GM19468 (cell line): Measurements from ENCODE around the gene WDFY4.

ENCODE experiments used
- ATAC-seq: cut with Tn5 transposase; IDR thresholded peaks from one replicate; pipeline ENCODE4 v1.9.1; 2021; ENCODE audit warnings: mild to moderate bottlenecking, moderate library complexity, moderate number of reproducible peaks; ENCODE audit not compliant: unreplicated experiment; ENCODE audit errors: extremely low read depth

WDFY4 gene

DNA sequence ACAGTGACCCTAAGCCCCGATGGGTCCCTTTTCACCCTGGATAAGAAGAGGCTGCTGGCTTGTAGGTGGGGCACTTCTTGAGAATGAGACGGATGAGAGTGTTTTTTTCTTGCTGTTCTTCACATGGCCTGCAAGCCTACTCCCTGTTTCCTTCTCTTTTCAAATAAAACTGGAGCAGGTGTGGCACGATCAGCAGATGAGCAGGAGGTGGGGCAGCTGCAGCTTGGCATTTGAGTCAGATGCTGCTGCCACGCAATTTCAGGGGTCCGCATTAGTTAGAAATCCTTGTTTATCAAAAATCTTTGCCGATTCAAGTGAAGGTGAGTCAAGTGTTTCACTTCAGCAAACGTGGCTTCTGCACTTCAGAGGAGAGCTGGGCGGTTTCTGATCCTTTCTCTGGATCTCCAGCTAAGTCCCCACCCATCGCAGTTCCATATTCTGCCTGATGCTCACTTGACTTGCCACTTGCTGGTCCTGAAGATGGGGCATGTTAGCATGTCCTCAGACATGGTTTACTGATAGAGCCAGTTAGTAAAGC is 20.8 kb downstream of the WDFY4 start:
- ATAC-seq = no peak

DNA sequence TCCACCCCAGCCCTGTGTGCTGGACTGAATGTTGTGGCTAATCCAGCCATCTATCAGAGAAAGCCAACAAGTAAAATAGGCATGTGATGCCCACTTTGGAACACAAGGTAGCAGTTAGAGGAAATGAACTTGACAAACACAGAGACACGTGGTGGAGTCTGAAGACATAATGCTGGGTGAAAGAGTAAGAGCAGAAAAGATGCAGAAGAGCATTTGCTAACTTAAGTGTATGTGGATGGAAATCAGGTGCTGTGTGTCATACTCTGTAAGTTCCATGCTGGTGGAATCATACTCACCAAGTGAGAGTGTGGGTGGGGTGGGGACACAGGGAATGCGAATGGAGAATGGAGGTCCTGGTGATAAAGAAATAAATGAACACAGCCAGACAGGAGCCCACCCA is 22.8 kb downstream of the WDFY4 start:
- ATAC-seq = no peak

DNA sequence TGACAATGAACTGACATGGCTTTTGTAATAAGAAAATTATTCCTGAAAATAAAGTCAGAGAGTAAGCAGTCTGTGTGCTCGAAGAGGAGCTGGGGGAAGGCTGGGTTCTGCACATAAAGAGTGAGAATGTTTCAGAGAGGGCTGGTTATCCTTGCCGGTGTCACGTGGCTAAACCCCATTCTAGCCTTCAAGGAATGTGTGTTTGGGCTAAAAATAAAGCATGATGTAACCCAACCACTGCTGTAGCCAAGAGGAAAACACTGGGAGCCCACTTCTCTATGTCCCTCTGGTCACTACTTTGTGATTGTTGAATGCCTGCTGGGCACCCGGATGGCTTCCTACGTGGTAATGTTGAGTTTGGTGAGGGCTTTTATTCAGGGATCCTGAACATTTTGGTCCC is 23.5 kb downstream of the WDFY4 start:
- ATAC-seq = no peak

DNA sequence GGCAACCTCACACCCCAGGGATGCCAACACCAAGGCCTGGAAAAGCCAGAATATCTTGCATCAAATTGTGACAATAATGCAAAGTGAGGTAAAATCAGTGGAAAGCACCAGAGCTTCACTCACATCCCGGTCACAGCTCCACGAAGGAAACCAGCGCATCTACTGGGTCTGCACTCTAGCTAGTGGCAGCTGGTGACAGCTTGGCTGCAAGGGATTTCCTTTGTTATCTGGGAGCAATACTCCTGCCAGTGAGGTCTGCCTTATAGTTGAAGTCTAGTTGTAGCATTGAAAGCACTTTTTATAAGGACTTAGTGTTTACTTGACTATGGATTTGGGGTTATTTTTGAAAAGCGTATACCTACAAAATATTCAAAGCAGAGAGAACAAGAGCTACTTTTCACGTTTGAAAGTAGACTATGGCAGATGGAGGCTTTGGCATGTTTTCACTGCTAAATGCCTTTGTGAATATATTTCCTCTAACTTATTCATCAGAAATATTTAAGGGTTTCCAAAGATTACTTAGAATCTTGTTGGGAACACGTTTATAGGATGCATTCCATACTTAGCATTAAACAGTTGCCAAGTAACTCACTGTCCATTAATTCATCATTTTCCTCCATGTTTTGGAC is 26.1 kb downstream of the WDFY4 start:
- ATAC-seq = no peak

DNA sequence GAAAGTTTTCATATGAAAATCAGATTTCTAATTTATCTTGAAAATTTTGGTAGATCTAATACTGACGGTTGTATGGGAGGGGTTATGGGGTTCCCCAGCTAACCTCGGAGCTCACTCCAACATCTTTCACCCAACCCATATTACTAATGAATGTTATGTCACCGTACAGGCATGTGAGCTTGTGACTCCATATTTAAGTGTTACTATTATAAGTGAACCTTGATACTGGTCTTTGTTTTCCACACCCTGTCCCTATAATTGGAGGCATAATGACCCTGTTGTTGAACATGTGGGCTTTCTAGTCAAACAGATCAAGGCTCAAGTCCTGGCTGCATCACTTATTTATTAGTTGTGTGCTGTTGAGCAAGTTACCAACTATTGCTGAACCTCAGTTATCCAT is 27.2 kb downstream of the WDFY4 start:
- no peak for ATAC-seq

DNA sequence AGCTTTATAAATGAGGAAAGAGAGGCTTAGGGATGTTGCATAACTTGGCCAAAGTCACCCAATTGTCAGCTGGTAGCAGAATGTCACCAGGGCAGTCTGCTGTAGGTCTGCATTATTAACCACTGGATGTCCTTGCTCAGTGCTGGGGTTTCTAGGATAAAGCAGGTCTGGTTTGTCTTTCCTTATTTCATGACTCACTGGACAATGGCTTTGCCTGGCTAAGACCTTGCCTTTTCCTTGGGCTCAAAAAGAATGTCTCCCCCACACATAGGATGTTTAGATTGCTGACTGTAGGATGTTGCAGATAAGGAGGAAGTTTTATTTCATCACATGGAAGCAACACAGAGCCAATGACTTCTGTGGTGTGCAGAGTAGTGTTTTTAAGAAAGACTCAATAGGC is 29.4 kb downstream of the WDFY4 start:
- no peak for ATAC-seq

DNA sequence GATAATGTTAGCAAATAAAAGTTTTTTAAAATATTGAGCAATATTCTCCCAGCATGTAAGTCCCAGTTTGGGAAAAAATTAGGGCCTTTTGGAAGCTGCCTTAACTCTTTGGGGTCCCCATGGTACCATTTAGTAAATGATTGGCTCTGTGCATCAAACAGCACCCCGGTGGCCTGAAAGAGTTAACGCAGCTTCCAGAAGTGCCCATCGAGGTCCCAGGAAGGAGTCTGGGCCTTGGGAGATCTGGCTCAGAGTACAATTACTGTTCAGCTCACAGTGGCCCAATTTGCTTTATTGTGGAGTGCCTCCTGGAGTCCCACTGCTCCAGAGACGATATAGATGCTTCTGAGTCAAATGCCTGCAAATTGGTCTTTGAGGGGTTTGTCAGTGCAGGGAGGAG is 31.7 kb downstream of the WDFY4 start:
- no peak for ATAC-seq

DNA sequence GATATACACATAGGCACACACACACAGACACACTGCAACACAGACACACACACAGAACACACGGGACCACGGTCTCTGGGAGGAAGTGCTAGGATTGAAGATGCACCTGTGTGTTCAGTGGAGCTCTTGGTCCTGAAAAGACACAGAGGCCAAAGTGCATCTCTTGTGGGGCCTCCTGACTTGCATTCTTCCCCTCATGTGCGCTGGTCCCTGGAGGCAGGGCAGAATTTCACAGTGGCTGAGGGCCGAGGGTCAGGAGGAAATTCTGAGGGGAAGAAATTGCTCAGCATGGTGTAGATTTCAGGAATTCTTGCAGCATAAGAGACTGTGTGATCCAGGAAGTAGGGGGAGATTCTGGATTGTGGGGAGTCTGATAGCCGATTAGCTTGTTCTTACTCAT is 35.9 kb downstream of the WDFY4 start:
- no peak for ATAC-seq

DNA sequence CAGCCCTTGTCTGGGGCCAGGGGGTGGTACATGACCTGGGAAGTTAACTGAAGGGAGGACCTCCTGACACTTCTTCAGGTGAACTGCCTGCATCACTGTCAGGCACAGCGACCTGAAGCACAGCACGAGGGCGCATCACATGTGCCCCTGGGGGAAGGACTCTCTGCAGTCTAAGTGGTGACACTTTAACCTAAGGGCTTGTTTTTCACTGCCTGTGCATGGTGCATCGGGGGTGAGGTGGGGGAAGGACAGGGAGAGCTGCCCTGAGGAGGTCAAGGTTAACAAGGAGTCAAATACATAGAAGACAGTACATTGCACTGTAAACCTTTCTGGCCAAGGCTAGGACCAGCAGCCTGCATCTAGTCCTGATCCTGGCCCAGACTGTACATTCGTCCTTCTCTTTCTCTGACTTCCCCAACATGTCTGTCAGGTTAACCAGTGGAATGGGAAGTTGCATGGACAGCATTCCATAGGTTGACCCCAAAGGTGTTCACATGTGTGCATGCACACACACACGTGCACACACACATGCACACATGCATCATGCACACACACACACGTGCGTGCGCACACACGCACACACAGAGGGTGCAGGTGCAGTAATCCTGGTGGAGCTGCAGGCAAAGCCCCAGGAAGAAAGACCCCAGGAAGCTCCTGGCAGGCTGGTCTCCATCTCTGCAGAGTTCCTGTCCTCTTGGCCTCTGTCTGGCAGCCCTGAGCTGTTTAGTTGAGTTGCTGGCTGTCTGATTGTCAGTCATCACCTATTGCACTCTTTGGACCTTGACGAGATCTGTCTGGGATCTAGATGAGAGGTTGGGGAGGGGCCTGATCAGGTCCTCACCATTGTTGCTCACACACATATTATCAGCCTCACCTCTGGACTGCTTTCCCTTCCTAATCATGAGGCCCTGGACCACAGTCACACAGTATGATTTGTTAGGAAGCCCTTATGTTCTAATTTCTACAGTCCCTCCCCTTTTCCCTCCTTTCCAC is 37.8 kb downstream of the WDFY4 start:
- ATAC-seq = no peak

DNA sequence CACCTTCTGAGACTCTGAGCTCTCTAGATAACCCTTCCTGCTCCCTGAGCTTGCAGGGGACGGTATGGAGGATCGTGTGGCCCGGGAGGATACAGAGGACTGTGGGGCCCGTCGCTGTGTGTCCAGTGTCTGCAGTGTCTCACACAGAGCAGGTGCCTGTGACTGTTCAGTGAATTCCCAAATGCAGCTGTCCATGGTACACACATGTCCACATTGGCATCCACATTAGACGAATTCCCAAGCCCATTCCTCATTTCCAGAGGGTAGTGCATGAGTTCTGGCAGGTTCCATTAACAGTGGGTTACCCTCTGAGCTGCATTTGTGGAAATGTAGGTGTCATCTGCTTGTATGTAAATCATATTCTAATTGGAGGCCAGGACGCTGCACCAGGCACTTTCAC is 39.5 kb downstream of the WDFY4 start:
- no peak for ATAC-seq

DNA sequence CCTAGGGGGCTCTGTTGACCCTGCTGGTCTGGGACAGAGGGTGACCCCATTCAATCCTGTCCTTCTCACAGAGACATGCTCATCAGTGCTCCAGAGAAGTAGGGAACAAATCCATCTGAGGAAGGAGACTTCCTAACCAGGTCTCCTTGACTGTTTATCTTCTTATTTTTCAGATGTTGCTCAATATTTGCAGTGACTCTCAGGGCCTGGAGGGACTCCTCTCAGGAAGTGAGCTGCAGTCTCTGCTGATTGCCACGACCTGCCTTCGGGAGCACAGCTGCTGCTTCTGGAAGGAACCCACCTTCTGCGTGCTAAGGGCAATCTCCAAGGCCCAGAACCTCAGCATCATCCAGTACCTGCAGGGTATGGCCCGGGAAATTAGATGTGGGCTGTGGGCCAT is 41.0 kb downstream of the WDFY4 start:
- ATAC-seq = no peak

DNA sequence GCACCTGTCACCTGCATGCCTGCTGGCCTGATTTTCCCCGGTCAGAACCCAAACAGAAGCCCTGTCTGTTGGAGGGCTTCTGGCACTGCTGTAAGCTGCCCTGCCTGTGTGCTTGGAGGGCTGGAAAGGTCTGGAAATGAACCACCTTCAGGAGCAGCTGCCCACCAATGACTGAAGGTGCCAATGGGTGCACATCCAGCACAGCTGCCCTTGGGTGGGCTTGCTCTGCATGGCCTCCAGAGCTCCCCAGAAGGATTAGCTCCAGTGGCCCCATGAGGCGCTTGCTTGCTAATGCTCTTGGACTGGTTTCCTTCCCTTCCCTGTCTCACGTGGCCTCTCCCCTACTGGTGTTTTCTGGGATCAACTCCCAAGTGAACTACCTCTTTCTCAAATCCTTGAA is 43.2 kb downstream of the WDFY4 start:
- ATAC-seq = no peak

DNA sequence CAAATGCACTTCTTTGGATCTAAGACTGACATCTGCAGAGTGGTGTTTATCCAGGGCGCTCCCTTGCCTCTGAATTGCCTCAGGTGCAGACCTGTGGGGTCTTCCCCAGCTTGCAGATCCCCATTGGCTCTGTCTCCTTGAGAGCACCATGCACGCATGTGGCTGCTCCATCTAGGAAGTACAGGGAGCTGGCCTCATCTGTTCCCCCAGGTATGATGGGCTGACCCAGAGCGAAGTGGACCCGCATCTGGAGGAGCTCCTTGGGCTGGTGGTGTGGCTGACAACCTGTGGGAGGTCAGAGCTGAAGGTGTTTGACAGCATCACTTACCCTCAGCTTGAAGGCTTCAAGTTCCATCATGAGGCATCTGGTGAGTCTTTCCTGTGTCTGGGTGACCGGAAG is 44.5 kb downstream of the WDFY4 start:
- no peak for ATAC-seq

DNA sequence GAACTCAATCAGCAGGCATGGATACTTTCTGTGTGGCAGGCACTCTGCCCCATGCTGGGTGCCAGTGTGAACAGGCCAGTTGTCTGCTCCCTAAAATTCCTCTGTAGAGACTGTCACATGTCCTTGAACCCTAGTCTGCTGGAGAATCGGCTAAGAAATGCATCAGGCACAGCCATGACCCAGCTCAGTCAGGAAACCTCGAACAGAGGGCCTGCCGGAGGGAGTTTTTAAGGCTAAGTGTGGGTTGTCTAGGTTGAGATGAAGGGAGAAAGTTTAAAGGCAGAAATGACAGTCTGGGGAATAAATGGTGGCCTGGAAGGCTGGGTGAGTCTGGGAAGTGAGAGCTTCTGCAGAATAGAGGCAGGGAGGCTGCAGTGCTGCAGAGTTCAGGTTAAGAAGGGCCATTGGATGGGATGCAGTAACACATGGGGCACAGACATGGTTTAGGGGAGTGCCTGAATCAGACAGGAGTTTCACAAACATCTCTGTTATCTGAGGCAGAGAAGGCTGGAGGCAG is 45.3 kb downstream of the WDFY4 start:
- no peak for ATAC-seq

DNA sequence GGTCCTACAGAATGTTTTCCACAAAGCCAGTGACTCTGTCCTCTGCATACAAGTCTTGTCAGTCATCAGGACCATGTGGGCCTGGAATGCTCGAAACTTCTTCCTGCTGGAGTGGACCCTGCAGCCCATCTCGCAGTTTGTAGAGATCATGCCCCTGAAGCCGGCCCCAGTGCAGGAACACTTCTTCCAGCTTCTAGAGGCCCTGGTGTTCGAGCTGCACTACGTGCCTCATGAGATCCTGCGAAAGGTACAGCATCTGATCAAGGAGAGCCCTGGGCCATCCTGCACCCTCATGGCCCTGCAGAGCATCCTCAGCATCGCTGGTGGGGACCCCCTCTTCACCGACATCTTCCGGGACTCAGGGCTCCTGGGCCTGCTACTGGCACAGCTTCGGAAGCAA is 46.5 kb downstream of the WDFY4 start:
- no peak for ATAC-seq

DNA sequence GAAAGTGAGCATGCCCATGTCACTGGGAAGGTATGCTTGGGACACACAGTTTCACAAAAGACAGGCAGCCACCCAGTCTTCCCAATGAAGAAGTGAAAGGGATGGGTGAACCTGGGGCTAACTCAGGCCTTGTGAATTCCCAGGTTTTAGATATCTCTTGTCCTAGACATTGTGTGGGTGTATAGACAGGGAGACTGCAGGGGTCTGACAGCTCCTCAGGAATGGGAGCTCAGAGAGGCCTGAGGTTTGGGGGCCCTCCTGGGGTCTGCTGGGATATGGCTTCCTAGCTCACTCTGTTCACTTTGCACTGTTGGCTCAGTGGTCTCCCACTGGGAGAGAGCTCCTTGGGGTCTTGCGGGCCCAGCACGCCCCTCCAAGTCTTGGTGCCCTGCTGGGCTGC is 47.0 kb downstream of the WDFY4 start:
- ATAC-seq = no peak

DNA sequence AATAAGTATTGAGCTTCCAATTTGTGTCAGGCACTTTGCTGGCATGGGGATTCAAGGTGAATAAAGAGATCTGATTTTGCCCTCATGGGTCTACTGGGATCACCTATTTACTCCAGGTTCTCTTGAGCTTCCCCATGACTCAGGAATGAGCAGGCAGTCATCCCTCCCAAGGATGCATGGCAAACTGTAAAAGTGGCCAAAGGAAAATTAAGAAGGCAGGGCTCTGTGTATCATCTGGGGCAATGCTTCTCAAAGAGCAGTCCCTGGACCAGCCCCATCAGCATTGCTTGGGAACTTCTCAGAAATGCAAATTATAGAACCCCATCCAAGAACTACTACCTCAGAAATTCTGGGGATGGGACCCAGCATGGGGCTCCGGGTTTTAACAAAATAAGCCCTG is 48.7 kb downstream of the WDFY4 start:
- ATAC-seq = no peak

DNA sequence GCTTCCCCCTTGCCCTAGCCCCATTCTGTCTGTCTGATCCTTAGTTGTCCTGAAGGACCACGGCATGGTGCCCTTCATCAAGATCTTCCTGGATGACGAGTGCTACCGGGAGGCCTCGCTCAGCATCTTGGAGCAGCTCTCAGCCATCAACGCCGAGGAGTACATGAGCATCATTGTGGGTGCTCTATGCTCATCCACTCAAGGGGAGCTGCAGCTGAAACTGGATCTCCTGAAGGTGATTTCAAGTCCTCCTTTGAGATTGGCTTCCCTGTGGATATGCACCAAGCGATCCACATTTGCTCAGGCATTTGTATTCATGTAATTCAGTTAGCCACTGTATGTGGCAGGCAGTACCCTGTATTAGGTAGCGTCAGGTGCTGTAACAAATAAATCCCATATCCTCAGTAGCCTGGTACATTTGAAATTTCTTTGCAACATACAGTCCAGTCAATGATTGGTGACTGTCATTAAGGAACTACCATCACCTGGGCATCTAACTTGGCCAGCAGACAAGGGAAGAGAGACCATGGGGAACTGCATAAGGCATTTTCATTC is 51.2 kb downstream of the WDFY4 start:
- ATAC-seq = no peak

DNA sequence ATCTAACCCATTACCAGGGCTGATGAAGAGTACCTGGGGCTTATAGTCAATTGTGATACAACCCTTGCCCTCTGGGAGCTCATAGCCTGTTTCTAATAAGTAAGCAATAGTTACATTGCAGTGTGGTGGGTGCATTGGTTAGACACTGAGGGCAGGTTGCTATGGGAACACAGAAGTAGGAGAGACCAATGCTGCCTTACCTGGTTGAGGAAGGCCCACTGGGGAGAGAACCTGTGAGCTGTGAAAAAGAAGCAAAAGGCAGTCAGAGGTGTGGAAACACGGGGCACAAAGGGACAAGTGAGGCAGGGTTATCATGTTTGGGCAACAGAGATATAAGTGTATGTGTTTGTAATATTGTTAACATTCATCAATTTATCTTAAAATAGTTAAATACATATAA is 51.9 kb downstream of the WDFY4 start:
- ATAC-seq = no peak

DNA sequence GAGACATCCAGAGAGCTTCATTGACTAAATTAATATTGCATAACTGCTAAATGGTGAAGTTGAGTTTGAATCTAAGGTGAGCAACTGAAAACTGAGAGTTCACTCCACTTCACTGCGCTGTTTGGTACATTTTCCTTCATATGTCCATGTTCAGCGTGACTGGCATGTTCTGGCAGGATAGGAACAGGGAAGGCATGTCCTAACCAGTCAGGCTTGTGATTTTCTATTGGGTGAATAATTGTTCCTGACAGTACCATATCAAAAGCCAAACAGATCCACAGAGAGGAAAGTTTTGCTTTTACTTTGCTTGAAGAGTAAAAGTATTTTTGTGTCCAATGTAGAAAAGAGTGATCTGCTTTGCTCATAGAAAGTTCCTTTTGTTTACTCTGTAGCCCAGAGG is 53.2 kb downstream of the WDFY4 start:
- ATAC-seq = no peak

DNA sequence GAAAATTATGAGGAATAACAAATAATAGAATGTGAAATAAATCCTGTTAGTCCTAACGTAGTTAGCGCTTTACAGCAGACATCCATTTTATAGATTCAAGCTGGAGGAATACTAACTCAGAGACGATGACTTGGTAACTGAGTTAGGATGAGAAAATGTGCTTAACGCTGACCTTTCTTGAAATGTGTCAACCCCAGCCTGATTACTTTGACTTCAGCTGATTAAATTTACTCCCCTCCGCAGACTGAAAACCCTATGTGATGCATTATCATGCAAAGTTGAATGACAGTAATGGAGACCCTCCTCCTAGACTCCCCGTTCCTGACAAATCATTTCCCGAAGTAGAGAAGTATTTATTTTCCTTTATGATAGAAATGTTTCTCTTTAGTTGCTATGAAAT is 54.5 kb downstream of the WDFY4 start:
- no peak for ATAC-seq
